Retina (tissue), 1 donor: ENCODE measurements around the gene DES.
"Not testable (repeated sequence)": the region's sequence is repeated elsewhere in the genome, so short reads cannot be mapped to it uniquely, and the experiment has no call there.

ENCODE experiments used
- DNase-seq: peaks from one replicate; pipeline ENCODE4 v3.0.0-alpha.2; 2016

The DES gene

GRCh38 chr2:219418155-219419011, at the start of gene DES:
TSS of gene DES (plus strand) at chr2:219418377. CDS start at chr2:219418463, 86 bp downstream.
- peak; percentile 72 for DNase-seq

GRCh38 chr2:219368690-219369191, 49.4 kb upstream of the DES start:
- DNase-seq, result no peak

- DNase-seq, result no peak
These were observed 48.7 kb upstream of the DES start for GRCh38 chr2:219369447-219369861.

GRCh38 chr2:219378163-219378851, 39.9 kb upstream of the DES start:
- DNase-seq, result no peak

GRCh38 chr2:219380926-219381325, 37.3 kb upstream of the DES start:
- DNase-seq, result no peak

GRCh38 chr2:219381448-219381847, 36.7 kb upstream of the DES start:
- DNase-seq, result no peak

GRCh38 chr2:219384083-219384713, 34.0 kb upstream of the DES start:
- no peak for DNase-seq

GRCh38 chr2:219384859-219385258, 33.3 kb upstream of the DES start:
- DNase-seq, result no peak

GRCh38 chr2:219385958-219386520, 32.1 kb upstream of the DES start:
- no peak for DNase-seq

- no peak for DNase-seq
These were observed 31.5 kb upstream of the DES start for GRCh38 chr2:219386532-219387280.

- DNase-seq, result peak; percentile 85
These were observed 30.7 kb upstream of the DES start, which contains the start of gene DNPEP for GRCh38 chr2:219387306-219388120. TSS of gene DNPEP (minus strand) at chr2:219387912. CDS start at chr2:219387794, 118 bp downstream.

GRCh38 chr2:219388121-219388906, 29.9 kb upstream of the DES start:
- peak; percentile 90 for DNase-seq

- DNase-seq, result no peak
These were observed 29.3 kb upstream of the DES start for GRCh38 chr2:219388907-219389156.

GRCh38 chr2:219392754-219393153, 25.4 kb upstream of the DES start:
- DNase-seq, result no peak

- not testable (repeated sequence) for DNase-seq
These were observed 23.1 kb upstream of the DES start for GRCh38 chr2:219395056-219395455.

- DNase-seq, result no peak
These were observed 22.6 kb upstream of the DES start for GRCh38 chr2:219395609-219396008.

- no peak for DNase-seq
These were observed 21.2 kb upstream of the DES start for GRCh38 chr2:219396863-219397457.

- DNase-seq, result no peak
These were observed 19.3 kb upstream of the DES start for GRCh38 chr2:219398721-219399363.

- DNase-seq, result no peak
These were observed 18.3 kb upstream of the DES start for GRCh38 chr2:219399716-219400478.
